ENCODE results near the gene THBS2. TPM values are rescaled to one million over a fixed set of nuclear protein-coding genes. Genes with fewer than 3 reads are reported as not detected.

The THBS2 gene
- total and polyA plus RNA-seq, 10 of the 15 experiments (the other 5 are each of a cell fraction or from before 2014, with no cell fraction given) = 0.07 to 0.10 TPM; not detected in 8

DNA sequence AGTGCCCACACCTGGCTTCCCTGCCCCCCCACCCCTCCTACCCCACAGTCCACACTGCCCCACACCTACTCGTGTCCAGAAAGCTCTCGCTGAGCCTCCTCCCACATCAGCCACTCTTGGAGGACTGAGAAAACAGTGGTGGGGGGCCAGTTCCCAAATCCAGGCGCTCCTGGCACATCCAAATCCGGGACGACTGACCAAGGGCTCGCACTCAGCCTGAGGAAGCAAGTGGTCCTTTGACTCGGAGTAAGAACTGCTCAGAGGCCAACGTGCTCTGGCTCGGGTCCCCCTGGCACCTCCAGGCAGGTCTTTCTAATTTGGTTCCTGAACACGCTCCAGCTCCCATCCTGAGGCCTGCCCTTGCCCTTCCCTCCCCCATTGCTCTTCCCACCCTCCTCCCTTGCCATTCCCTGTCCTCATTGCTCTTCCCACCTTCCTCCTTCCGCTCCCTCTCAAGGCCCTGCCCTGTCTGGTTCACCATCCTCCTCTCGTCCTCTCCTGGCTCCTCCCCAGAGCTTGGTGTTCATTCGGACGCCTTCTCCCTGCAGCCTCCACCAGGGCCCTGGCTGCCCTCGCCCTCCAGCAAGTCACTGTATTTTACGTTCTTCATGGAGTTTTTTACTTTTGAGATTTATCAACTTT lies 83.6 kb downstream of the THBS2 start:
- no peak overlapping the region for H3K4me2 ChIP-seq (ENCODE audit: control insufficient read depth, insufficient read depth)
- H3K27me3 ChIP-seq (replicated peaks in 1 of 2; ENCODE audit: control insufficient read depth in 2 of 2, insufficient read depth in 2 of 2, low read length in 1 of 2) = no peaks in the 10 kb centered on the region
- H3K27ac ChIP-seq (ENCODE audit: control insufficient read depth, insufficient read depth) = no peak overlapping the region
- FAIRE-seq (no peak), ATAC-seq (no peak), DNase-seq (ENCODE audit: low read depth, low spot score) (no peak)
- no peak overlapping the region for H3K9ac ChIP-seq (ENCODE audit: control insufficient read depth, insufficient read depth, low read length)
- TF ChIP-seq ZBED1 (IDR thresholded peaks at IDR 0.05; ENCODE audit: borderline replicate concordance) = no peak
- no peak for TF ChIP-seq USF1 (IDR thresholded peaks at IDR 0.05; ENCODE audit: borderline replicate concordance, extremely low read length, insufficient read depth, low read depth, low read length)
- TF ChIP-seq RB1 (IDR thresholded peaks at IDR 0.05; ENCODE audit: borderline replicate concordance) = no peak
- no peak for TF ChIP-seq CUX1 (IDR thresholded peaks at IDR 0.05; ENCODE audit: insufficient replicate concordance, low read depth, low read length)
- H3K79me2 ChIP-seq (ENCODE audit: control insufficient read depth, insufficient read depth, low read length) = no peaks in the 10 kb centered on the region
- intact Hi-C loops (cut with micrococcal nuclease; ENCODE audit: unreplicated experiment) (no loop called here), in situ Hi-C loops (cut with MboI) (no loop called here)
- no peak overlapping the region for H2AFZ ChIP-seq (ENCODE audit: control insufficient read depth, low read depth, low read length)
- ChIA-PET CTCF (no interaction called here), POLR2A (no interaction called here), RAD21 (ENCODE audit: unreplicated experiment) (no interaction called here), SMC1A (ENCODE audit: uncharacterized antibody, unreplicated experiment) (no interaction called here)
- no peaks in the 10 kb centered on the region for H4K20me1 ChIP-seq (ENCODE audit: control insufficient read depth, insufficient read depth)
- WGBS (ENCODE audit: insufficient coverage, insufficient replicate concordance, low lambda C conversion rate, missing lambda C conversion rate) = 32% methylated on average over 16 of the region's 16 CpGs
- H3K4me1 ChIP-seq (ENCODE audit: control insufficient read depth, insufficient read depth, low read length) = no peaks in the 10 kb centered on the region
- BruUV-seq (replicated peaks) = no TSS peak
- no peaks in the 10 kb centered on the region for H3K9me3 ChIP-seq (replicated peaks; ENCODE audit: control insufficient read depth, insufficient read depth, low read length)
- no peak overlapping the region for H3K4me3 ChIP-seq
- H3K36me3 ChIP-seq (ENCODE audit: control insufficient read depth in 2 of 2, insufficient read depth in 2 of 2, low read length in 1 of 2) = no peaks in the 10 kb centered on the region

Measured in GM12878 (cell line).